HCT116 (cell line): ENCODE data around the gene DDX41. TPM values are rescaled to one million over a fixed set of nuclear protein-coding genes. Genes with fewer than 3 reads are reported as not detected.

ENCODE experiments used
- ATAC-seq: fragments of 200-7000 bp; cut with Tn5 transposase; 2 replicates; pipeline ENCODE4 v1.9.1; 2020; ENCODE audit warnings: mild to moderate bottlenecking, moderate library complexity
- BruUV-seq: library from RNA; stranded (reverse); fragments of 400-500 nt; replicated peaks from 2 replicates; lab custom pipeline; 2021; lab: Mats Ljungman, UMichigan
- CTCF ChIA-PET: fragments of 300-600 bp; sonication (Branson Sonifier 250); formaldehyde crosslinking; loops from one replicate; lab custom pipeline; 2021; ENCODE audit warnings: antibody characterized with exemption; lab: Charles Lee
- POLR2A ChIA-PET: fragments of 300-600, 350-600 bp; sonication (Branson Sonifier 250); formaldehyde crosslinking; loops from one replicate; lab custom pipeline; 2021; ENCODE audit warnings: antibody characterized with exemption; lab: Charles Lee
- RAD21 ChIA-PET, 2 experiments: fragments of 300-600 bp; sonication (Branson Sonifier 250); formaldehyde crosslinking; loops; one replicate each; lab custom pipeline; 2023; ENCODE audit warnings: low total read pairs in 2 of 2; ENCODE audit not compliant: uncharacterized antibody in 2 of 2, unreplicated experiment in 2 of 2, low non-redundant PET in 1 of 2; lab: Charles Lee
- DNase-seq: peaks from one replicate; pipeline ENCODE4 v3.0.0-alpha.2; 2010; ENCODE audit warnings: low read depth, low spot score
- H2AFZ ChIP-seq: fragments of 200-600 bp; shearing (Covaris generic), sonication (generic); 2 replicates; pipeline ENCODE4 v1.6.1; 2017; ENCODE audit warnings: low read depth, mixed run types, mixed read lengths, antibody characterized with exemption, low read length; ENCODE audit not compliant: poor library complexity, severe bottlenecking
- H3K27ac ChIP-seq: 2 replicates; pipeline ENCODE4 v1.5.1; 2012; ENCODE audit warnings: low read depth, low read length
- H3K27me3 ChIP-seq: fragments of 200-600 bp; sonication (generic); 2 replicates; pipeline ENCODE4 v1.6.1; 2016; ENCODE audit warnings: mixed run types, low read length, mixed read lengths; ENCODE audit not compliant: insufficient read depth
- H3K36me3 ChIP-seq, 2 experiments: fragments of 200-500 bp in 1 of 2; fragments of 200-600 bp in 1 of 2; sonication (Bioruptor generic) in 1 of 2; sonication (generic) in 1 of 2; 2 replicates each; pipeline versions ENCODE4 v1.5.1 to v1.6.1; 2014 to 2016; ENCODE audit warnings: low read length in 2 of 2, inconsistent platforms in 1 of 2, mixed read lengths in 1 of 2, mixed run types in 1 of 2; ENCODE audit not compliant: insufficient read depth in 2 of 2, control insufficient read depth in 1 of 2
- H3K4me1 ChIP-seq, 2 experiments: fragments of 200-600 bp in 1 of 2; sonication (generic) in 1 of 2; 2 replicates each; pipeline versions ENCODE4 v1.5.1 to v1.6.1; 2012 to 2017; ENCODE audit warnings: low read length in 2 of 2, inconsistent platforms in 1 of 2, mild to moderate bottlenecking in 1 of 2, mixed read lengths in 1 of 2, mixed run types in 1 of 2, moderate library complexity in 1 of 2; ENCODE audit not compliant: insufficient read depth in 2 of 2, control insufficient read depth in 1 of 2
- H3K4me2 ChIP-seq: fragments of 200-600 bp; sonication (generic); 2 replicates; pipeline ENCODE4 v1.6.1; 2017; ENCODE audit warnings: mixed run types, low read length, mixed read lengths
- H3K4me3 ChIP-seq, 2 experiments: fragments of 200-600 bp in 1 of 2; sonication (generic) in 1 of 2; replicated peaks in 1 of 2; 2 replicates each; pipeline ENCODE4 v1.5.1; 2011 to 2016; ENCODE audit warnings: low read length in 2 of 2, control low read depth in 1 of 2, low read depth in 1 of 2, mild to moderate bottlenecking in 1 of 2, mixed read lengths in 1 of 2, mixed run types in 1 of 2
- H3K79me2 ChIP-seq: fragments of 200-600 bp; sonication (generic); 2 replicates; pipeline ENCODE4 v1.6.1; 2017; ENCODE audit warnings: mild to moderate bottlenecking, mixed run types, low read length, moderate library complexity, mixed read lengths; ENCODE audit not compliant: insufficient read depth
- H3K9ac ChIP-seq: fragments of 200-600 bp; sonication (generic); 2 replicates; pipeline ENCODE4 v1.6.1; 2016; ENCODE audit warnings: low read length, mixed read lengths
- H3K9me2 ChIP-seq: fragments of 200-600 bp; sonication (generic), shearing (Covaris generic); 2 replicates; pipeline ENCODE4 v1.6.1; 2017; ENCODE audit warnings: mixed run types, mild to moderate bottlenecking, moderate library complexity; ENCODE audit not compliant: insufficient read depth
- H3K9me3 ChIP-seq, 2 experiments: fragments of 200-500 bp in 1 of 2; fragments of 200-600 bp in 1 of 2; sonication (Bioruptor generic) in 1 of 2; sonication (generic) in 1 of 2; 2 replicates each; pipeline ENCODE4 v1.6.1; 2014 to 2017; ENCODE audit warnings: low read length in 2 of 2, mixed read lengths in 2 of 2, inconsistent platforms in 1 of 2, low read depth in 1 of 2, mild to moderate bottlenecking in 1 of 2, mixed run types in 1 of 2, moderate library complexity in 1 of 2; ENCODE audit not compliant: control insufficient read depth in 1 of 2, insufficient read depth in 1 of 2
- H4K20me1 ChIP-seq: fragments of 200-600 bp; sonication (generic), shearing (Covaris generic); 2 replicates; pipeline ENCODE4 v1.6.1; 2017; ENCODE audit warnings: mixed run types, mild to moderate bottlenecking, moderate library complexity; ENCODE audit not compliant: insufficient read depth
- ATF3 ChIP-seq: IDR thresholded peaks from 2 replicates; pipeline ENCODE4 v1.6.1; 2012
- CBX3 ChIP-seq: IDR thresholded peaks from 2 replicates; pipeline ENCODE4 v1.6.1; 2012; ENCODE audit warnings: low read depth
- CEBPB ChIP-seq: IDR thresholded peaks from 2 replicates; pipeline ENCODE4 v1.6.1; 2012; ENCODE audit warnings: low read depth
- EGR1 ChIP-seq: IDR thresholded peaks from 2 replicates; pipeline ENCODE4 v1.6.1; 2012; ENCODE audit warnings: low read depth
- ELF1 ChIP-seq: IDR thresholded peaks from 2 replicates; pipeline ENCODE4 v1.6.1; 2012; ENCODE audit warnings: low read depth, borderline replicate concordance
- EZH2 ChIP-seq: fragments of 200-600 bp; sonication (generic); IDR thresholded peaks from 2 replicates; pipeline ENCODE4 v1.6.1; 2017; ENCODE audit warnings: antibody characterized with exemption, mixed run types
- EZH2phosphoT487 ChIP-seq: fragments of 200-600 bp; IDR thresholded peaks from 2 replicates; pipeline ENCODE4 v1.6.1; 2018; ENCODE audit warnings: antibody characterized with exemption, borderline replicate concordance
- JUND ChIP-seq: IDR thresholded peaks from 2 replicates; pipeline ENCODE4 v1.6.1; 2012
- MAX ChIP-seq: IDR thresholded peaks from 2 replicates; pipeline ENCODE4 v1.6.1; 2012
- POLR2A ChIP-seq: IDR thresholded peaks from 2 replicates; pipeline ENCODE4 v1.7.0; 2011; ENCODE audit warnings: borderline replicate concordance; ENCODE audit not compliant: insufficient read depth, insufficient read length; ENCODE audit errors: extremely low read depth
- POLR2AphosphoS5 ChIP-seq: IDR thresholded peaks from 2 replicates; pipeline ENCODE4 v1.6.1; 2011; ENCODE audit warnings: mild to moderate bottlenecking, low read depth, low read length, moderate library complexity
- RAD21 ChIP-seq: IDR thresholded peaks from 2 replicates; pipeline ENCODE4 v1.6.1; 2012; ENCODE audit warnings: low read depth, mild to moderate bottlenecking
- REST ChIP-seq: IDR thresholded peaks from 2 replicates; pipeline ENCODE4 v1.6.1; 2012; ENCODE audit warnings: low read depth
- SIN3A ChIP-seq: IDR thresholded peaks from 2 replicates; pipeline ENCODE4 v1.6.1; 2012; ENCODE audit warnings: low read depth
- SP1 ChIP-seq: IDR thresholded peaks from 2 replicates; pipeline ENCODE4 v1.6.1; 2012; ENCODE audit warnings: low read depth
- TCF7L2 ChIP-seq: IDR thresholded peaks from 2 replicates; pipeline ENCODE4 v1.7.0; 2011; ENCODE audit warnings: borderline replicate concordance, inconsistent platforms; ENCODE audit not compliant: insufficient read depth, insufficient read length; ENCODE audit errors: extremely low read depth
- YY1 ChIP-seq: IDR thresholded peaks from 2 replicates; pipeline ENCODE4 v1.6.1; 2011; ENCODE audit warnings: low read length, low read depth, moderate library complexity, mild to moderate bottlenecking; ENCODE audit not compliant: insufficient replicate concordance; ENCODE audit errors: extremely low read depth
- ZNF274 ChIP-seq: fragments of 200-500 bp; sonication (Bioruptor generic); IDR thresholded peaks from 2 replicates; pipeline ENCODE4 v1.6.1; 2014; ENCODE audit warnings: mild to moderate bottlenecking, low read depth, low read length, inconsistent platforms
- intact Hi-C: fragments of 100-400 bp; cut with micrococcal nuclease; formaldehyde crosslinking; loops from 2 replicates; pipeline ENCODE4 v1.10.0; 2022
- total RNA-seq: library from RNA; stranded (reverse); gene quantifications from one replicate; pipeline ENCODE4 v1.2.1, GENCODE V29; 2021; ENCODE audit not compliant: unreplicated experiment

DDX41 gene
- total RNA-seq, 1 experiment from 2014 or later, result 141 TPM

GRCh38 chr5:177526791-177527190 is 10.0 kb upstream of the DDX41 start:
- H3K4me1 ChIP-seq, result no peaks in the 10 kb centered on the region
- no peak for ATAC-seq
- no peak overlapping the region for H3K4me3 ChIP-seq
- H3K4me2 ChIP-seq, result no peak overlapping the region
- intact Hi-C loops, result no loop called here
- RAD21 ChIA-PET, result no interaction called here
- H3K9ac ChIP-seq, result no peak overlapping the region
- no peaks in the 10 kb centered on the region for H4K20me1 ChIP-seq
- peaks cover 19 to 31% of the 10 kb centered on the region in 2 experiments; a peak in 3 of 4 replicates for H3K36me3 ChIP-seq
- no TSS peak for BruUV-seq
- no peaks in the 10 kb centered on the region for H3K9me3 ChIP-seq
- TF ChIP-seq POLR2AphosphoS5, result no peak
- TF ChIP-seq ATF3, result no peak
- no peak for TF ChIP-seq EGR1
- no peak for TF ChIP-seq EZH2
- TF ChIP-seq TCF7L2, result no peak
- no peak for TF ChIP-seq POLR2A
- TF ChIP-seq YY1, result no peak
- TF ChIP-seq ELF1, result no peak
- no peak for TF ChIP-seq CBX3
- no peak for TF ChIP-seq SIN3A
- no peak for TF ChIP-seq JUND
- no peak for TF ChIP-seq EZH2phosphoT487
- TF ChIP-seq MAX, result no peak
- TF ChIP-seq RAD21, result no peak
- TF ChIP-seq SP1, result no peak
- TF ChIP-seq CEBPB, result no peak
- no peak for TF ChIP-seq REST
- no peak for TF ChIP-seq ZNF274
- H3K79me2 ChIP-seq, result no peaks in the 10 kb centered on the region
- POLR2A ChIA-PET, result no interaction called here
- H3K27ac ChIP-seq, result no peak overlapping the region
- CTCF ChIA-PET, result no interaction called here
- no peak for DNase-seq
- no peaks in the 10 kb centered on the region for H3K27me3 ChIP-seq
- no peak overlapping the region for H2AFZ ChIP-seq
- no peaks in the 10 kb centered on the region for H3K9me2 ChIP-seq
